Measurements from ENCODE around the gene RANBP10. TPM values are rescaled to one million over a fixed set of nuclear protein-coding genes. Genes with fewer than 3 reads are reported as not detected.

Gene RANBP10
- total RNA-seq, 1 donor from 2014 or later, result 23.2 TPM

DNA sequence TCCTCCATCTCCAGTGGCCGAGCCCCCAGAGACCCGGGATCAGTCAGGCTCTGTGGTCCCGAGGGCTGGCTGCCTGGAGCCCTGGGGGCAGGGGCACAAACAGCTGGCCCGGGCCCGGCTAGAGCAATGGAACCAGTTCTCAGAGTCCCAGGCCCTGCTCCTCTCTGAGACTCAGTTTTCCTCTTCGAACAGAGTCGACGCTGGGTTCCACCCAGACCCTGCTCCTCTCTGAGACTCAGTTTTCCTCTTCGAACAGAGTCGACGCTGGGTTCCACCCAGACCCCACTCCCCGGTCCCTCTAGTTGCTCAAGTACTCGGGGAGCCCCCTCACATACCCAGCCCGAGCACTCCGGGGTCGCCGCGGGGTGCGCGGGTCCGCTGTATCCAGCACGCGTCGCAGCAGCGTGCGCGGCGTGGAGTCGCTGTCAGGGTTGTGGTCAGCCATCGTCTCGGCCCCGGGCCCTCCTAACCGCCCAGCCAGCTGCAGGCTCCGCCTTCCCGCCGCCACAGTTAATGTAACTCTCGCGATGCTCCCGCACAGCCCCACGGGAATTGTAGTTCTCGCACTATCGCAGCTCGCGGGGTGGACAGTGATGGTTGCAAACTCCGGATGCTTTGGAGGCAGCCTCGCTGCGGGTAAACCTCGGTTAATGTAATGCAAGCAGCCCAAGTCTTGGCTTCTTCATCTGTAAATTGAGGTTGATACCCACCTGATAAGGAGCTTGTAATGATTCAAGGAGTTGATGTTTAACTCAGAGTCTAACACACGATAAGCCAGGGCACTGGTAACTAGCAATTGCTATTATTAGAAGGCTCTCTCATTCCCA lies 27.3 kb upstream of the RANBP10 start:
- intact Hi-C loops (cut with micrococcal nuclease), result loop anchor here (1.0 to 2.0 kb wide), 4 partner anchors 9 to 27 kb away; partner anchors contain the start of genes NUTF2, RANBP10, THAP11 and TSNAXIP1

DNA sequence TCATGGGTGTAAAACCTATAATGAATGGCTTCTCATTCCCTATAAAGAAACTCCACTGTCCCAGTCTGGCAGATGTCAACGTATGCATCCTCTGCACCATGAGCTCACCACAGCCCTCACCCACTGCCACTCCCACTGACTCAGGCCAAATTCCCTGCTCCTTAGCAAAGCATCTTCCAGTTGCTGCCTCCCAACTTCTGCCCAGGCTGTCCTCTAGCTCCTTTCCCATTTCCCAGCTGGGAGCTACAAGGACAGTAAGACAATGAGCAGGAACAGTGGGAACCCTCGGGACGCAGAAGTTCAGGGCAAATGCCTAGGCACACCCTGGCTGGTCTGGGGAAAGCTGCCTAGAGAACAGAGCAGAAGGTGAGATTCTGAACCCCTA lies 26.7 kb upstream of the RANBP10 start:
- intact Hi-C loops (cut with micrococcal nuclease), result loop anchor here (1.0 to 2.0 kb wide), 4 partner anchors 9 to 26 kb away; partner anchors contain the start of genes NUTF2, RANBP10, THAP11 and TSNAXIP1

DNA sequence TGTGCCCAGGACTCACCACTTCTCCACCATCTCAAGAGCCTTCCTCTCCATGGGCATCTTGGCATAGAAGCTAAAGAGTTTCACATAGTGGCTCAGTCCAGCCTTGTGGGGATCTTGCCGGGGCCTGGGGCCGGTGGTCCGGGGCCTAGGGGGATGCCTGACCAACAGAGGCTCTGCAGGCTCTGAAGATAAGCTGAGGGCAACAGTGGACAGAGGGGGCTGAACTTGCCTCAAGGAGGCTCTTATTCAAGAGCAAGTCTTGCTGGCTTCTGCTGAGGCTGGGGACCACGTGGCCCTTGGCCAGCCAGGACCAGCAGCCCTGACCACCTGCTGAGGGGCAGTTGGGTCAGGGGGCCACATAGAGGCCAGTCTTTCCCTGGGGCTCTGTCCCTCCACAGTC lies 22.3 kb upstream of the RANBP10 start:
- intact Hi-C loops (cut with micrococcal nuclease), result no loop called here

DNA sequence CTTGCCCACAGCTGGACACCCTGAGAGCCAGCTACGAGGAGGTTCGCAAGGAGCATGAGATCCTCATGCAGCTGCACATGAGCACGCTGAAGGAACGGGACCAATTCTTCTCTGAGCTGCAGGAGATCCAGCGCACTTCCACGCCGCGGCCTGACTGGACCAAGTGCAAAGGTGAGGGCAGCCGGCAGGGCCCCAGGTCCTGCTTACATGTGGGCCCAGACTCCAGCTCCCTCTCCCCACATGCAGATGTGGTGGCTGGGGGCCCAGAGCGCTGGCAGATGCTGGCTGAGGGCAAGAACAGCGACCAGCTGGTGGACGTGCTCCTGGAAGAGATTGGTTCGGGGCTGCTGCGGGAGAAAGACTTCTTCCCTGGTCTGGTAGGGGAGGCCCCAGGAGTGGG lies 19.5 kb upstream of the RANBP10 start:
- intact Hi-C loops (cut with micrococcal nuclease), result no loop called here

DNA sequence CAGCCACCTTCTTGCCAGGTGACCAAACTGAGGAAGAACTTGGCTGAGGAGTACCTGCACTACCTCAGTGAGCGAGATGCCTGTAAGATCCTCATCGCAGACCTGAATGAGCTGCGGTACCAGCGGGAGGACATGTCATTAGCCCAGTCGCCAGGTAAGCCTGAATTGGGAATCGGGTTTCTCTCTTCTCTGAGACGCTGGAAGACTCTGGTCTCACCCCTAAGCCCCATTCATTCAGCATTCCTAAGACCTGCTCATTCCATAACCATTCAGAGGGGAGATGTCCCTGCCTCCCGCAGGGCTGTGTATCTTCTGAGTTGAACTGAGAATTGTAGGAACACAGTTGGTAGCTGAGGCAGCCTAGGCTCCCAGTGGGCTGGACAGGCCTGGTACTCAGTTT lies 18.8 kb upstream of the RANBP10 start:
- intact Hi-C loops (cut with micrococcal nuclease), result no loop called here

DNA sequence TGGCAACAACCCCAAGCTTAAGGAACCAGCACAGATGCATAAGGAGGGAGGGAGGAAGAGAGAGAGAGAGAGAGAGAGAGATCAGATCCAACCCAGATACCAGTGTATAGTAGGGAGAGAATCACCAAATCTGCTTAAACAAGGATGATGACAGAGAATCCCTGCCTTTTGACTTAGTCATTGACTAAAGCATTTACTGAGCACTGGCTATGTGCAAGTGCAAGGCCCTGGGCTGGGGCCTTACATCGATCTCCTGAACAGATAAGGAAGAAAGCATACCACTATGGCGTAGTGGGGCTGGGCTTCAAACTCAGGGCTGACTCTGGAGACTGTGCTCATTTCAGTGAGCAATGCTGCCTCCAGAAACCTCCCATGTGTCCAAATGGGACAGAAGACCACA lies 16.2 kb upstream of the RANBP10 start:
- intact Hi-C loops (cut with micrococcal nuclease), result no loop called here

DNA sequence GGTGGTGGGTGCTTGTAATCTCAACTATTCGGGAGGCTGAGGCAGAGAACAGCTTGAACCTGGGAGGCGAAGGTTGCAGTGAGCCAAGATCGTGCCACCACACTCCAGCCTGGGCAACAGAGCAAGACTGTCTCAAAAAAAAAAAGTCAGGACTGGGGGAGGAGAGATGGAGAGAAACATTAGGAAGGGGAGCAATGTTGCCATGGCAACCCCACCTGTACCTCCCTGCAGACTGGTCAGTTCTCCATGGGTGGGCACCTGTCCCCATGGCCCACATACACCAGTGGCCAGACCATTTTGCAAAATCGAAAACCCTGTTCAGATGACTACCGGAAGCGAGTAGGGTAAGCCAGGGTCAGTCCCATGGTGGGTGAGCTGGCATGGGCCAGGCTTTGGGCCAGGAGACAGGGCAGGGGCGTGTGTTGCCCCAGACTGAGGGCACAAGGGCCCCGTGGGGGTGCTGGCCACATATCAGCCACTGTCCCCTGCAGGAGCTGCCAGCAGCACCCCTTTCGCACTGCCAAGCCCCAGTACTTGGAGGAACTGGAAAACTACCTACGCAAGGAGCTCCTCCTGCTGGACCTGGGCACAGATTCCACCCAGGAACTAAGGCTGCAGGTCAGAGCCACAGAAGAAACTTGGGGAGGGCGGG lies 14.4 kb upstream of the RANBP10 start:
- intact Hi-C loops (cut with micrococcal nuclease), result no loop called here

DNA sequence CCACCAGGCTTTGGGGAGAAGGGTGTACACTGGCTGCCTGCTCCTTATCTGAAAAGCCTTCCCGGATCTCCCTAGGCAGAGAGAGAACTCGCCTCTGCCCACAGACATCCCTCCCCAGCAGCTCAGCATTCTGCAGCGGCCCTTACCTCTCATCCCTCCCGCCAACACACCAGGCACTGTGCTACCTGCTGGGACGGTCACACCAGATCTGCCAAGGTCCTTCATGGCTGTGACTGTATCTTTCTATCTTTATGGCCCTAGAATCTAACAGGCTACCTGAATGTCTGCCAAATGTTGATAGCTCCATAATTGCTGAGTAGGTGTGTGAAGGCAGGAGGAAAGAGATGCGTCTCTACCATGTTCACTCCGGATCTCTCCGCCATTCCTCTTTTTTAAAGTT lies 8.2 kb upstream of the RANBP10 start:
- intact Hi-C loops (cut with micrococcal nuclease), result no loop called here

DNA sequence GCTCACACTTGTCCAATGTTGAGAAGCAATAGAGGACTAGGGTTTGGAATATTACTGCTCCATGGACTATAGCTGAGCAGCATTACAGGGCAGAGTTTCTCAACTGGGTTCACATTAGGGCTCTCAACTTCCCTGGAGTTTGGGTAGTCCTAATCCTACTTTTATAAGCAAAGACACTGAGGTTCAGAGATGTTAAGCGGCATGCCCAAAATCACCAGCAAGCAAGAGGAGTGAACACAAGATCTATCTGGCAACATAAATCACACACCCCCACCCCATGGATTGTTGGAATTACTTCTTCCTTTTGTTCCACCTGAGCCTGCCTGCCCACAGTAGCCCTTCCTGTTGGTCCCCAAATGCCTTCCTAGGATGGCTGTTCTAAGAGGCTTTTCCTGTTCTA lies 5.5 kb upstream of the RANBP10 start:
- intact Hi-C loops (cut with micrococcal nuclease), result no loop called here

DNA sequence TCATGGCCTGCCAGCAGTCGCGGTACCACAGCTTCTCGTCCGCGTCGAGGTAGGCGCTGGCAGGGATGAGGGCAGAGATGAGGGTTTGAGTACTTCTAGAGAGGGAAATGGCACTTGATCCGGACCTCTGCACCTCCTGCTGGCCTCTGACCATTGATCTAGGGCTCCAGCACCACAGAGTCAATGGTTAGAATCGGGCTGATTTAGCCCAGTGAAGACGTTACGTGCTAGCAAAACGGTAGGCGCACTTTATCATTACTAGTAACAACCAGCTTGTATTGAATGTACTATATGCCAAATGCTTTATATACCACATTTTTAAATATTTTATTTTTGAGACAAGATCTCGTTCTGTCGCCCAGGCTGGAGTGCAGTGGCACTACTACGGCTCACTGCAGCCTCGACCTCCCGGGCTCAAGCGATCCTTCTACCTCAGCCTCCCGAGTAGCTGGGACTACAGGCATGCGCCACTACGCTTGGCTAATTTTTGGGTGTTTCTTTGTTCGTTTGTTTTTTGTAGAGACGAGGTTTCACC lies 855 bp upstream of the RANBP10 start:
- intact Hi-C loops (cut with micrococcal nuclease), result loop anchor here (2.0 kb wide), 4 partner anchors 26 to 140 kb away; partner anchors contain the start of genes C16orf86, EDC4 and ENKD1

DNA sequence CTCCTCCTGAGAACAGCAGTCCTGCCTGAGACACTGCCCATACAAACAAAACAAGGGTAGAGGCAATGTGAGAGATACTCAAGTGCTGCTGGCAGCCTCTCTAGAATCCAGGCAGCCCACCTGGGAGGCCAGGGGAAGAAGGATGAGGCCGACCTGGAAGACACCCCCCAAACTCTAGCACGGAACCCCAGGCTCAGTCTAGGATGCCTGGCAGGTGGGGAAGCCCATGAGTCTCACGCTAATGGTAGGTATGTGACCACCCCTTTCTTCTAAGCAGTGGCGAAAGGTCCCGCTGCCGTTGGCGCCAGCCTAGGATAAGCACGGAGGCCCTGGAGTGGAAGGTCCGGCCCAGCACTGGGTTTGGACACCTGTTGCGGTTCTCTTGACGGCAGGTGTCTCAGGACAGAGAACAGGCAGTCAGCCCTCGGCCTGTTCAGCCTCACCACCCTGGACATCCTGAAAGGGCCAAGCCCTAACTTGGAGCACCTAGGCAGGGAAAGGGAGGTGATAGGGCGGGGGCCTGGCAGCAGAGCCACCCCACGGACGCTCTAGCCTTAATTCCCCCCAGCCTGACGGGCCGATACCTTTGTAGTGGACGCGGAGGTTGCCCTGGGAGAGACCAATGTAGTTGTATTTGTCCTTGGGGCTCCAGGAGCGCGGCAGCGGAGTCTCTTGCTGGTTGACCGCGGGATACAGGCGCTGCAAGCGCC lies 487 bp downstream of the RANBP10 start:
- intact Hi-C loops (cut with micrococcal nuclease), result loop anchor here (1.0 to 2.0 kb wide), 10 partner anchors 10 to 244 kb away; partner anchors contain the start of genes C16orf86, CTCF, DDX28 and DUS2

DNA sequence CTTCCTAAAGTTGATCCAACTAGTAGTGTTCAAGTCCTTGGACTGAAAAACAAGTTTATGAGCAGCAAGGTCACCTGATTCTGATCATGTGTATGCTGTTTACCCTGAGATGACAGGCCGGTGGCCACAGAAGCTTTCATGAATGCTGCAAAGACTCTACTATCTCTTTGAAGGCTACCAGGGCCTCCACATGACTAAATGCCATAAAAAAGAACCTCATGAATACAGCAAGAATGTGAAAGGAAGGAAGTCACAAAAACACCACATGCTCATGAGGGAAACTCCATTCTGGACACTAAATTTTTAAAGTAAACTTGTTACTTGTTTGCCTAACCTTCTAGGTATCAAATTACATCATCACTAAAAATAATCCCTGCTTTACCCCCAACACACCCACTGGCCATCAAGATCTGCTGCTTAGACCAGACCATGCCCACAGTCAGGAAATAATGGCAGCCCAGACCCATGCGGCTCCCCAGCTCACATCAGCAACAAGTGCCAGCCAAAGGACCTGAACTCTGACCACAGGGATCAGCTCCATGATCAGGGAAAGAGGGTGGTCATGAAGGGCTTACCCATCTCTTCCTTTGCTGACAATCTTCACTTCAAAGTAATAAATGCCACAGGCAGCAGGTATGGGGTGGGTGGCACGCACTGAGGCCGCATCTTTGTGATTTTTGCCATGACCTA lies 1.4 kb downstream of the RANBP10 start:
- intact Hi-C loops (cut with micrococcal nuclease), result no loop called here

DNA sequence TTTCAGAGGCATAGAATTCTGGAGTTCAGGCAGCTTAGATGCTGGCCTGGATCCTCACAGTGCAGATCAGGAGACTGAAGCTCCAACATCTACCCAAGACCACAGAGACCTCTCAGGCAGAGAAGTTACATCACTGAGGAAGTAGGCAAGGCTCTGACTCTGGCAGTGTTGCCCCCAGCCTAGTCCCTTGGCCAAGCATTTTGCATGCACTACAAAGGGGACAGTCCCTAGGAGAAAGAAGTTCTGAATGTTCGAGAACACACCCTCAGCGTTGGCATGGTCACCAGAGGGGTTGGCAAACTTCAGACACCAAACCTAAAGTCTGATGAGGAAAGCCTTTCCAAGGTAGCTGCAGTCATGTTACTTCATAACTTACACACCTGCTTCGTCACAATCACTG lies 2.5 kb downstream of the RANBP10 start:
- intact Hi-C loops (cut with micrococcal nuclease), result no loop called here

DNA sequence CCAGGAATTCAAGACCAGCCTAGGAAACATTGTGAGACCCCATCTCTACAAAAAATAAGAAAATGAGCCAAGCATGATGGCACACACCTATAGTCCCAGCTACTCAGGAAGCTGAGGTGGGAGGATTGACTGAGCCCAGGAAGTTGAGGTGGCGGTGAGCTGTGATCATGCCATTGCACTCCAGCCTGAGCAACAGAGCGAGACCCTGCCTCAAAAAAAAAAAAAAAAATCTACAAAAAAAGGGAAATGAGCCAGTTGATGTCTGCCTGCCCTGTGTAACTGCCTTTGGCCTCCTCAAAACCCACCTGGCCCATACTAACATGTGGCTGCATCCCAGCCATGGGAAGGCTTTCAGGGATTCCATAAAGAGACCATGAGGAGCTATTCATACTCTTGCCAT lies 4.5 kb downstream of the RANBP10 start:
- intact Hi-C loops (cut with micrococcal nuclease), result no loop called here

DNA sequence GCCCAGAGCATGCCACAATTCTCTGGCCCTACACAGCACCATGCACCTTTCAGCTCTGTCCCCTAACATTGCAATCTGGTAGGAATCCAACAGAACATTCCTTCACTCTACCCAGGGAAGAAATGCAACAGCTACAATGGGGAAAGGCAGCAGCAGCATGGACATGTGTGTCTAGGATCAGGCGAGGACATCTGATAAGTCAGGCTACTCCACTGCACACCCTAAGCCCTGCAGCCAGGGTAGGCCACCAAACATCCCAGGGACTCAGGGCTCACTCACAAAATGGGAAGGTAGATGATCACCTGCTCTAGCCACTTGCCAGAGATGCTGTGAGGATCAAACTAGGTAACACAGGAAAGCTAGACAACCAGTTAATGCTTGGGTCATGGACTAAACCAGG lies 5.1 kb downstream of the RANBP10 start:
- intact Hi-C loops (cut with micrococcal nuclease), result no loop called here

DNA sequence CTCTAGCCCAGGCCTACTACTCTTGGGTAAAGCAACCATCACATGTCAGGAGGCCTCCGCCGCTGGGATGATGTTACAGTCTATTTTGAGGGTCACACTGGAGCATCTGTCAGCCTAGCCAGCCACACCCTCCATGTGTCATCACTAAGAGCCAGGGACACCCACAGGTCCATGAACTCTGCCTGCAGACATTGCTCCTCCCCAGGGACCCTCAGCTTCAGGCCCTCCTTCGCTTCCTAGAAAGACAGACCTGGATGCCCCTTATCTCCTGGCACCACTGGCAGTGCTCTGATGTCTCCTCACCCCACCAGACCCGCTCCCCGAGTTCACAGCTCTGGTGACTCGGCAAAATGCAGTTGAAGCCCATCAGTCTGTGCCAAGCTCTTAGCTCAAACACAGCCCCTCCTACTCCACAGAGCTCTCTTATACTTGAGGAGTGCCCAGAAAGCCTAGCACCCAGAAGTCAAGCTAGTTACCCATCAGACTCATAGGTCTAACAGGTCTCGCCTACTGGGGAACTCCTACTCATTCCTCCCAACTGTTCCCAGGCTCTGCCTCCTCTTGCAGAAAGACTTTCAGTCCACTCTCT lies 5.9 kb downstream of the RANBP10 start:
- intact Hi-C loops (cut with micrococcal nuclease), result no loop called here

DNA sequence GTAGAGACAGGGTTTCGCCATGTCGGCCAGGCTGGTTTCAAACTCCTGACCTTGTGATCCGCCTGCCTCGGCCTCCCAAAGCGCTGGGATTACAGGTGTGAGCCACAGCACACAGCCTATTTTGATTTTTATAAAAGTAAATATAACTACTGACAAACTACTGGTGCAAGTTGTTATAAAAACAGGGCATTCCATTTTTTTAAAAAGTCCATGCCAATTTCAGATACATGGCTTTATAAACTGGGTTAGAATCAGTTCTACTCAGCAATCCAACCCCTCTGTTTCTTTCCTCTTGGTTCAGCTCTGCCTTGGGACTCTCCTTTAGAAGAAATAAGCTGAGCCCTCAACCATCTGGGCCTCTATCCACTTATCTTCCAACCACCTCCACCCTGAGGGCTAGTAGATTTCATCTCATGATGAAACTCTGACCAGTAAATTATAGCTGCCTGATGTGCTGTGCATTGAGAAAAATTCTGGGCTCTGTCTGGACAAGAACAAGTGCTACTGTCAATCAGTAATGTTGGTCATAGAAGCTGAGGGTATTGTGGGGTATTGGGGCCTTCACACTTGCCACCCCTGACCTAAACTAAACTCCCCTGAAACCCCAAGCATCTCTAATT lies 10.2 kb downstream of the RANBP10 start:
- intact Hi-C loops (cut with micrococcal nuclease), result no loop called here

DNA sequence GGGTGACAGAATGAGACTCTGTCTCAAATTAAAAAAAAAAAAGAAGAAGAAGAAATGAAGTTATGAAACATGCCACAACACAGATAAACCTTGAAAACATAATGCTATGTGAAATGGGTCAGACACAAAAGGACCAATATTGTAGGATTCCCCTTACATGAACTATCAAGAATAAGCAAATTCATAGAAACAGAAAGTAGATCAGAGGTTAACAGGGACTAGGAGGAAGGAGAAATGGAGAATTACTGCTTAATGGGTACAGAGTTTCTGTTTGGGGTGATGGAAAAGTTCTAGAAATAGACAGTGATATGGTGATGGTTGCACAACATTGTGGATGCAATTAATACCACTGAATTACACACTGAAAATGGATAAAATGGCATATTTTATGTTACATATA lies 16.3 kb downstream of the RANBP10 start:
- intact Hi-C loops (cut with micrococcal nuclease), result no loop called here

DNA sequence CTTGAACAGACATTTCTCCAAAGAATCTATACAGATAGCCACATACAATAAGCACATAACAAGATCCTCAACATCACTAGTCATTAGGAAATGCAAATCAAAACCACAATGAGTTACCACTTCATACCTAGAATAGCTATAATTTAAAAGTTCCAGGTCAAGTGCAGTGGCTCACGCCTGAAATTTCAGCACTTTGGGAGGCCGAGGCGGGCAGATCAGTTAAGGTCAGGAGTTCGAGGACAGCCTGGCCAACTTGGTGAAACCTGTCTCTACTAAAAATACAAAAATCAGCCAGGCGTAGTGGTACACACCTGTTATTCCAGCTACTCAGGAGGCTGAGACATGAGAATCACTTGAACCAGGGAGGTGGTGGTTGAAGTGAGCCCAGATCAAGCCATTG lies 19.9 kb downstream of the RANBP10 start:
- intact Hi-C loops (cut with micrococcal nuclease), result no loop called here

DNA sequence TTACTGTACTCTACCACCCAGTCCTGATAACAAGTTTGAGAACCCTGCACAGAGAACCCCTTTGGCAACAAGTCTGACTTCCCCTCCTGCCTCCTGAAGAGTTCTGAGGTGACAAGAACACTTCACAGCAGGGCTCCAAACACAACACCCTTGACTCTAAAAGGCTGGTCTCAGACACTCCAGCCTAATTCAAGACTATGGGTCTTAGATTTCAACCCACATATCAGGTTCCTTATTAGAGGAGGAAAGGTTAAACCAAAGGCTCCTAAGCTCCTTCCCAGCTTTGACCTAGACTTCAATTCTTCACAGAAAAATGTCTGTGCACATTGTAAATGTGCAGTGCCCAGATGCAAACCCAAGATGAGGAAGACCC lies 23.0 kb downstream of the RANBP10 start:
- intact Hi-C loops (cut with micrococcal nuclease), result no loop called here
